Kasumi-1 (cell line): ENCODE data around the gene CPN1.
A peak's percentile ranks its signal among the peaks of the same experiment; 100 is the strongest.
"Not testable (repeated sequence)": the region's sequence is repeated elsewhere in the genome, so short reads cannot be mapped to it uniquely, and the experiment has no call there.

Experiments
- DNase-seq, 2 experiments: peaks; one replicate each; lab custom pipeline; 2025; lab: John Stamatoyannopoulos, UW

CPN1 gene

DNA sequence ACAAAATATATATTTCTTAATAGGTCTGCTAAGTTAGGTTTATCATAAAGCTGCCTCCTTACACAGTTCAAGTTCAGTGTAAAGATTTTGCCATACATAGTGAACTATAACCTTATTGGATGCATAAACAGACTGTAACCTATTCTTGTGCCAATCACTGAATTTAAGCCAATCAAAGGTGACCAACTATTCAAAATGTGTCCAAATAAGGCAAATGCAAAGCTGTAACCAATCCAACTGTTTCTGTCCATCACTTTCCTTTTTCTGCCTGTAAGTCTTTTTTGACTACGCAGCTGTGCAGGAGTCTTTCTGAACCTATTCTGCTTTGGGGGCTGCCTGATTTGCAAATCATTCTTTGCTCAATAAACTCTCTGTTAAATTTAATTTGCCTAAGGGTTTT is 60.3 kb downstream of the CPN1 start:
- DNase-seq: no peak

DNA sequence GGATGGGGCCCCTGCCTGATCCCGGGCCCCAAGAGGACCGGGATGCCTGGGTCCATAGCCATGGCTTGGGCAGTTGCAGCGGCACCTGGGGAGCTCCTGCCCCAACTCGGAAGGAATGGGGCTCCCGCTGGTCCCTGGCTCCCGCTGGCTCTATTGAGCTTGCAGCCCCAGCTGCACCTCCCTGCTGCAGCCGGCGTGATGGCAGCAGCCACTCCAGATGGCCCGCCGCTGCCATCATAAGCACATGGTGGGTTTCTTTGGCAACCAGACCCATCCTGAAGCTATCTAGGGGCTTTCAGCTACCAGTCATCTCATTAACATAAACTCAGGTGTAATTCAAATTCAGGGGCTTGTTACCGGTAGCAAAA is 60.8 kb downstream of the CPN1 start:
- no peak for DNase-seq

GRCh38 chr10:100020142-100020885 is 61.4 kb downstream of the CPN1 start:
- no peak for DNase-seq

- DNase-seq: no peak
Measured at GRCh38 chr10:100019787-100020141, 61.9 kb downstream of the CPN1 start.

- no peak for DNase-seq
Measured at GRCh38 chr10:100014071-100014762, 67.5 kb downstream of the CPN1 start.

- DNase-seq: no peak
Measured at GRCh38 chr10:100013621-100014020, 68.0 kb downstream of the CPN1 start.

DNA sequence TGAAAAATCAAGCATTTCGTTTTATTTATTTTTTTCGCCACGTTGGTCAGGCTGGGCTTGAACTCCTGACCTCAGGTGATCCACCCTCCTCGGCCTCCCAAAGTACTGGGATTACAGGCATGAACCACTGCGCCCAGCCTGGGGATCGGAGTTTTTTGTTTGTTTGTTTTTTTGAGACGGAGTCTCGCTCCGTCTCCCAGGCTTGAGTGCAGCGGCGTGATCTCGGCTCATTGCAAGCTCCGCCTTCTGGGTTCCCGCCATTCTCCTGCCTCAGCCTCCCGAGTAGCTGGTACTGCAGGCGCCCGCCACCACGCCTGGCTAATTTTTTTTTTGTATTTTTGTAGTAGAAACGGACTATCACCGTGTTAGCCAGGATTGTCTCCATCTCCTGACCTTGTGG is 69.8 kb downstream of the CPN1 start:
- DNase-seq: not testable (repeated sequence)

GRCh38 chr10:100009793-100010676 is 71.6 kb downstream of the CPN1 start, which contains the start of gene DNMBP:
TSS of gene DNMBP (minus strand) at chr10:100009947. CDS start at chr10:99972124, 37,823 bp downstream.
- peak; percentile 87 for DNase-seq

- peak; percentile 64 to 74 for DNase-seq
Measured at GRCh38 chr10:100009283-100009792, 72.3 kb downstream of the CPN1 start.

DNA sequence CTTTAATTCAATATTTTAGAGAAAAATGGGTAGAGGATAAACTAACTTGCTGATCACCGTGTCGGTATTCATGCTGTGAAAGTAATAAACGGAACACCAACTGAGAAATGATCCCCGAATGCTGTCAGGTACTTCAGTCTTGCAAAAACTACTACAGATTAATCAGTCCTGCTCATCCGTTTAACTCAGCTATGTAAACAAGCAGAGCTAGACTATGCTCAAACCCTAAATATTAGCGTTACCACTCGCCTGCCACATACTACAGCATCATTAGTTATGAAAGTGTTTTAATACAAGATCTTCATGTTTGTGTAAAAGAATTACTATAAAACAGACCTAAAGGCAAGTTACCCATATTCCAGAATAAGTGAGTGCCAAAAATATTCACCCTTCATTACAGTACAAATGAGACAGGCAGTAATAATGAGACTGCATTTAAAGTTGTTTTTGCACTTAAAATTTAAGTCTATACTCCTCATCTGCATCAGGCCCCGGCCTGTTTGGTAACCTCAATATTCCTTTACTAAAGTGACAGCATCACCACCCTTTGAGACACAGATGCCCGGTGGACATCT is 72.9 kb downstream of the CPN1 start:
- no peak for DNase-seq

DNA sequence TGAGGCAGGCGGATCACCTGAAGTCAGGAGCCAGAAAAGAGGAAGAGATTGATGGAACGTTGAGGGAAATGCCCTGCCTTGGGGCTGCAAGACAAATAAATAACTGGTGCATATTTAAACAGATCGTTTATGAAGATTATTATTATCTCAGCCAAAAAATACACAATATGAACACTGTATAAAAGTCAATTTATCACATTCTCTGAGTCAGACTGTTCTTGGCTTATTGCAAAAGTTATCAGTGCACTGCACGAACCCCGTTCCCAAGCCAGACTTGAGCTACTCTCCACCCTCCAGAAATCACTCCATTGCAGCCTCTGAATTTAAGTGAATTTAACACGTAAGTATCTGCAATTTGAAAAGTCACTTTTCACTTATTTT is 73.5 kb downstream of the CPN1 start:
- DNase-seq: no peak

DNA sequence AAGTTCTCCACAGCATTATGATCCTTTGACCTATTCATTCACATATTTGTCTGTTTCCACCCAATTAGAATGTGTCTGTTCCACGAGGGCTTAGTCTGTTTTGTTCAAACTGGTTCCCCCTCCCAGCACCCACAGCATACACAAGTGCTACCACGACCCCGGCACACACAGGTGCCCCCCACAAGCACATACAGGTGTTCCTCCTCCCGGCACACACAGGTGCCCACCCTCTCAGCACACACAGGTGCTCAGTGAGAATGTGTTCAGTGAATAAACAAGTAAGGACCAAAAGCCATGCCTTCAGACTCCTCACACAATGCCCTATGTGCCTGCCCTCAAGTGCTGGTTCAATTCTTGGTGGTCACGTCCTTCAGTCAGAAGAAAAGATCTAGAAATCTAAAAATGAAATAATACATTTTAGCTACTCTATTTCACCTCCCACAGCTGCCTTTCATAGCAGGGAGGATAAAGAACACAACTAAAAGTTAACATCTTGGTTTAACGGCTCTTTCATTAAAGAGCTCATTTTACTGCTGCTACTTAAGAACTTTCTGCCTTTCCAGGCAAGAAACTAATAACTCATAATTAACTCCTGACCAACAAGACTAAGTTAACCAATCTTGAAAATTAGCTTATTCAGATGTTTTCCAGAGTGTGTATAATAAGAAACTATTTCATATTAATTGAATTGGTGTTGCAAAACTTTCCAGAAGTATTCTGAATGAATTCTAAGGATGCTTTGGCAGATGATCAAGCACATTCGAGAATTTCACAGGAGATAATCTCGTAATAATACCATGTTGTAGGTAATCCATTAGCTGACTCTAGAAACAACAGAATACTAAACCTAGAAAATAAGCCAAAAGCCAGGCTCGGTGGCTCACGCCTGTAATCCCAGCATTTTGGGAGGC is 74.2 kb downstream of the CPN1 start:
- no peak for DNase-seq

- DNase-seq: peak; percentile 76 to 80
Measured at GRCh38 chr10:100006243-100006886, 75.3 kb downstream of the CPN1 start.

- no peak for DNase-seq
Measured at GRCh38 chr10:100004805-100005510, 76.7 kb downstream of the CPN1 start.

DNA sequence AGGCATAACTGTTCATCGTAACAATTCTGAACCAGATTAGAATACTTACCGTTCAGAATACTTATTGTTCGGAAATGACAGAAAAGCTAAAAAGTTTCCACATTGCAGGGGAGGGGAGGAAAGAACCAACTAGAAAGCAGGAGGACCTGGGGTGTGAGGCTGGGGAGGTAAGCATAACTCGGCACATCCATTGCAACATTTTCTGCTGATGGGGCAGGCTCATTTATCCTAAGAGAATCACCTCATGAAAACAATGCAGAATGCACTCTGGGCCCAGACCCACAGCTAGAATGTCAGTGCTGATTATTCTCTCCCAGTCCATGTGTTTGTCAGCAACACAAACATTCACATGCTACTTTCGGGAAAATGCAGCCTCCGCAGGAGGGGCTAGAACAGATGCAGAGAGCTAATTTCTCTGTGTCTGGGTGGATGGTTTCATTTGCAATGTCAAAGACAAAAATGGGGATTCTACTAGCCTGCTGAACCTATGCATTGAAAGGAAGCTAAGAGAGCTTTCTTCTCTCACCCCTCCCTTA is 81.5 kb downstream of the CPN1 start:
- DNase-seq: no peak

DNA sequence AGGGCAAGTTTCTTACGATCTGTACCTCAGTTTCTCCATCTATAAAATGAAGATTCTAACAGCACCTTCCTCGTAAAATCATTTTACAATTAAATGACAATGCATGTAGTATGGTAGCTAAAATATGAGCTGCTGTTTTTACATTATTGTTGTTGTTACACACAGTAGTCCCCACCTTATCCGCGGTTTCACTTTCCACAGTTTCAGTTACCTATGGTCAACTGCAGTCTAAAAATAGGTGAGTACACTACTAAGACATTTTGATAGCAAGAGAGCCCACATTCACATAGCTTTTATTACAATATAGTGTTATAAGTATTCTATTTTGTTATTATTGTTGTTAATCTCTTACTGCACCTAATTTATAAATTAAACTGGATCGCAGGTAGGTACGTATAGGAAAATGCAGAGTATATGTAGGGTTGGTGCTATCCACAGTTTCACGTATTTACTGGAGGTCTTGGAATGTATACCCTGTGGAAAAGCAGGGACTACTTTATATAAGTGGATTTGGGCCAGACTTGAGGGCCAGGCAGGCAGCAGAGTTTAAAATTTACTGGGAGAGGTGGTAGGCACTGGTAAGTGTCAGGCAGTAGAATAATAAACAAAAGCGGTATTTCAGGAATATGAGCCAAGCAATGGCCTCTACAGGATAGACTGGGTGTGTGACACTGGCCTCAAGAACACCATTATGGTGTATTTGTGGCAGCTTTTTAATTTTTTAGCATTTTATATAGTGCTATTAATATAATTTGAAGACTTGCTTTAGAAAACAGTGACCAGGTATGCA is 82.2 kb downstream of the CPN1 start:
- DNase-seq: no peak

DNA sequence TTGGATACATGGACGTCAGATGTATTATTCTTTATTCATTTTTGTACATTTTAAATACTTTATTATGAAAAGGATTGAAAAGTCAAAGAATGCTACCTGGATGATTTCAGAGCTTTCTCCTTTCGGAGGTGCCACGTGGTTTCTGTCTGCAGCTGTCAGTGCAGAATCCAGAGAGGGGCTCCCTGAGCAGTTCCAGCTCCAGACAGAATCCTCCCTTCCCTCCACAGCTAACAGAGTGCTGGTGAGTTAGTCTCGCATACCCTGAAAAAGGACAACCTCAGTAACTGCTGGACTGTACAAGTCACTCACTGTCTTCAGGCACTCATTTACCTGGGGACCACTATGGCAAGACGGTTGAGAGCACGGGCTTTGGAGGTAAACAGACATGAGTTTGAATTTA is 82.8 kb downstream of the CPN1 start:
- no peak for DNase-seq
